ES-I3 (cell line): ENCODE data around the gene HSD17B8.
A peak's percentile ranks its signal among the peaks of the same experiment; 100 is the strongest.

Experiments
- H3K36me3 ChIP-seq: 2 replicates; pipeline ENCODE4 v1.6.1; 2013; ENCODE audit warnings: mild to moderate bottlenecking, low read length, control low read depth, moderate library complexity; ENCODE audit not compliant: insufficient read depth
- H3K4me1 ChIP-seq: 2 replicates; pipeline ENCODE4 v1.6.1; 2013; ENCODE audit warnings: mild to moderate bottlenecking, control low read depth, low read length; ENCODE audit not compliant: insufficient read depth
- H3K9ac ChIP-seq: 2 replicates; pipeline ENCODE4 v1.6.1; 2013; ENCODE audit warnings: low read depth, mild to moderate bottlenecking, low read length, moderate library complexity
- H3K9me3 ChIP-seq: 2 replicates; pipeline ENCODE4 v1.6.1; 2013; ENCODE audit warnings: mild to moderate bottlenecking, low read length, moderate library complexity; ENCODE audit not compliant: control insufficient read depth, insufficient read depth

The HSD17B8 gene

GRCh38 chr6:33177552-33178446, 26.7 kb upstream of the HSD17B8 start:
- Histone ChIP-seq H3K36me3 (no peaks in the 10 kb centered on the region), H3K4me1 (no peaks in the 10 kb centered on the region), H3K9ac (no peak overlapping the region), H3K9me3 (no peaks in the 10 kb centered on the region)

GRCh38 chr6:33178755-33179475, 25.5 kb upstream of the HSD17B8 start:
- Histone ChIP-seq H3K9ac (no peak overlapping the region), H3K9me3 (no peaks in the 10 kb centered on the region), H3K36me3 (no peaks in the 10 kb centered on the region), H3K4me1 (no peaks in the 10 kb centered on the region)

- H3K4me1 ChIP-seq = no peaks in the 10 kb centered on the region
- no peaks in the 10 kb centered on the region for H3K36me3 ChIP-seq
- no peaks in the 10 kb centered on the region for H3K9me3 ChIP-seq
- no peak overlapping the region for H3K9ac ChIP-seq
Measured at GRCh38 chr6:33181141-33181540, 23.3 kb upstream of the HSD17B8 start.

GRCh38 chr6:33183071-33183683, 21.3 kb upstream of the HSD17B8 start:
- H3K9ac ChIP-seq = no peak overlapping the region
- no peaks in the 10 kb centered on the region for H3K9me3 ChIP-seq
- no peaks in the 10 kb centered on the region for H3K36me3 ChIP-seq
- no peaks in the 10 kb centered on the region for H3K4me1 ChIP-seq

GRCh38 chr6:33185190-33185589, 19.3 kb upstream of the HSD17B8 start:
- no peaks in the 10 kb centered on the region for H3K4me1 ChIP-seq
- no peaks in the 10 kb centered on the region for H3K9me3 ChIP-seq
- no peak overlapping the region for H3K9ac ChIP-seq
- no peaks in the 10 kb centered on the region for H3K36me3 ChIP-seq

- Histone ChIP-seq H3K4me1 (no peaks in the 10 kb centered on the region), H3K9me3 (no peaks in the 10 kb centered on the region), H3K36me3 (no peaks in the 10 kb centered on the region), H3K9ac (no peak overlapping the region)
Measured at GRCh38 chr6:33185654-33186187, 18.7 kb upstream of the HSD17B8 start.

- no peaks in the 10 kb centered on the region for H3K4me1 ChIP-seq
- no peaks in the 10 kb centered on the region for H3K9me3 ChIP-seq
- no peak overlapping the region for H3K9ac ChIP-seq
- no peaks in the 10 kb centered on the region for H3K36me3 ChIP-seq
Measured at GRCh38 chr6:33187809-33188208, 16.6 kb upstream of the HSD17B8 start.

GRCh38 chr6:33189164-33189563, 15.3 kb upstream of the HSD17B8 start:
- Histone ChIP-seq H3K9me3 (no peaks in the 10 kb centered on the region), H3K4me1 (no peaks in the 10 kb centered on the region), H3K36me3 (no peaks in the 10 kb centered on the region), H3K9ac (no peak overlapping the region)

GRCh38 chr6:33189625-33190448, 14.6 kb upstream of the HSD17B8 start:
- Histone ChIP-seq H3K36me3 (no peaks in the 10 kb centered on the region), H3K9me3 (no peaks in the 10 kb centered on the region), H3K4me1 (no peaks in the 10 kb centered on the region), H3K9ac (no peak overlapping the region)

- no peaks in the 10 kb centered on the region for H3K4me1 ChIP-seq
- no peaks in the 10 kb centered on the region for H3K9me3 ChIP-seq
- no peak overlapping the region for H3K9ac ChIP-seq
- no peaks in the 10 kb centered on the region for H3K36me3 ChIP-seq
Measured at GRCh38 chr6:33190504-33191107, 13.8 kb upstream of the HSD17B8 start.

GRCh38 chr6:33191383-33192104, 12.9 kb upstream of the HSD17B8 start:
- no peaks in the 10 kb centered on the region for H3K36me3 ChIP-seq
- no peaks in the 10 kb centered on the region for H3K4me1 ChIP-seq
- peak overlapping the region; percentile 34; the same call in 1 of the 2 replicates for H3K9ac ChIP-seq
- H3K9me3 ChIP-seq = no peaks in the 10 kb centered on the region

- Histone ChIP-seq H3K36me3 (no peaks in the 10 kb centered on the region), H3K4me1 (no peaks in the 10 kb centered on the region), H3K9me3 (no peaks in the 10 kb centered on the region), H3K9ac (peak within 1 kb of the TSS; percentile 71; the same call in 1 of the 2 replicates)
Measured at GRCh38 chr6:33192105-33192646, 12.3 kb upstream of the HSD17B8 start, which contains the start of gene COL11A2. COL11A2 (minus strand) TSS chr6:33192467; CDS start chr6:33192240, 227 bp downstream.
